HG03457 (cell line): ENCODE measurements around the gene HS6ST2.

Experiments used
- ATAC-seq: cut with Tn5 transposase; IDR thresholded peaks from one replicate; pipeline ENCODE4 v1.9.1; 2021; ENCODE audit warnings: moderate number of reproducible peaks; ENCODE audit not compliant: unreplicated experiment

Gene HS6ST2

DNA sequence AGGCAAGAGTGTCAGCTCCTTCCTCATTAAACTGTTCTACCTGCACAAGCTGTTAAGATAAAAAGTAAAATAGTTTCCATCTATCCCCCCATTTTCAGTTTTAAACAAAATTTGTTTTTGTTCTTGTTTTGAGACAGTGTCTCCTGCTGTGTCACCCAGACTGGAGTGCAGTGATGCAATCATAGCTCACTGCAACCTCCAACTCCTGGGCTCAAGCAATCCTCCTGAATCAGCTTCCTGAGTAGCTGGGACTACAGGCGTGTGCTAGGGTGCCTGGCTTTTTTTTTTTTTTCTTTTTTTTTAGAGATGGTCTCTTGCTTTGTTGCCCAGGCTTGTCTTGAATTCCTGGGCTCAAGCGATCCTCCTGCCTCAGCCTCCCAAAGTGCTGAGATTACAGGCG, 105.4 kb downstream of the HS6ST2 start:
- ATAC-seq: no peak

DNA sequence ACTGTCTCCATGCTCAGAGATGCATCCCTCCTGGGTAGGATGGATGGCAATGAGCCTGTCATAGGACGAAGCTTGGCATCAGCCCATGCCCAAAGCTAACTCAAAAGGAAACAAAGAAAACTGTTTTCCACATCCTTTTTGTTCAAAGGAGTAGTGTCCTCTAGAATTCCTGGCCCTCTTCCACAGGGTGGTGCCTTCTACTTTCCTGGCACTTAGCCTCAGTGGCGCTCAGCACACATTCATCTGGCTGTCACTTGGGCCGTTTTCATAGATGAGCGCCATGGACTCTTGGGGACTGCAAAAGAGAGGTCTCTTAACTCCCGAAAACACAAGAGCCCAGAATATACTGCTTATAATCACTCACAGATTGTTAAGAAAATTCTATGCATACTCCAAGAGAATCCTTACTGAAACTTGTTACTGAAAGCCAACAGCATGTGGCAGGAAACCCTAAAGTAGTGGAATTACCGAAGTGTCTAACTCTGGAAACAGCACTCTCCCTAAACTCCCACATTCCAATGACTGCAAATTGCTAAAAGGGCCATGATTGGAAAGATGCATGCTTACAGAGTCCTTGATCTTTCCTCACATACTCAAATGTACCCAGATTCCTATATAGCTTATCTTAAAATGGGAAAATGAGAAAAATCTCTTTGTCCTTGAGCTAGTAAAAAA, 110.0 kb downstream of the HS6ST2 start:
- ATAC-seq: no peak

DNA sequence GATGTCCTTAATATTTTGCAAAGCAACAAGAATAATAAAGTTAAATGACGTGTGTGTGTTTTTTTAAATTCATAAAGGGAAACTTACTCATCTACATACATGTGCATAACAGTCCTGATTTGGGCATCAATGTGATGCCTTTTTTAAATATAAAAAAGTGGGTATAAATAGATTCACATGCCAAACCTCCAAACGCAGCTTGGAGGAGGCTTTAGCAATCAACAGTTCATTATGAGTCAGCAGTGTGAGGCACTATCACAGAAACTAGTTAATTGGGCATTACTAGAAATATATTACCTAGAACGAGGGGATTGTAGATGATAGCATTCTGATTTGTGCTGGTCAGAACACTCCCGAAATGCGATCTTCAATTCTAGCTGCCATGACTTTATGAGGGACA, 115.1 kb downstream of the HS6ST2 start:
- no peak for ATAC-seq

DNA sequence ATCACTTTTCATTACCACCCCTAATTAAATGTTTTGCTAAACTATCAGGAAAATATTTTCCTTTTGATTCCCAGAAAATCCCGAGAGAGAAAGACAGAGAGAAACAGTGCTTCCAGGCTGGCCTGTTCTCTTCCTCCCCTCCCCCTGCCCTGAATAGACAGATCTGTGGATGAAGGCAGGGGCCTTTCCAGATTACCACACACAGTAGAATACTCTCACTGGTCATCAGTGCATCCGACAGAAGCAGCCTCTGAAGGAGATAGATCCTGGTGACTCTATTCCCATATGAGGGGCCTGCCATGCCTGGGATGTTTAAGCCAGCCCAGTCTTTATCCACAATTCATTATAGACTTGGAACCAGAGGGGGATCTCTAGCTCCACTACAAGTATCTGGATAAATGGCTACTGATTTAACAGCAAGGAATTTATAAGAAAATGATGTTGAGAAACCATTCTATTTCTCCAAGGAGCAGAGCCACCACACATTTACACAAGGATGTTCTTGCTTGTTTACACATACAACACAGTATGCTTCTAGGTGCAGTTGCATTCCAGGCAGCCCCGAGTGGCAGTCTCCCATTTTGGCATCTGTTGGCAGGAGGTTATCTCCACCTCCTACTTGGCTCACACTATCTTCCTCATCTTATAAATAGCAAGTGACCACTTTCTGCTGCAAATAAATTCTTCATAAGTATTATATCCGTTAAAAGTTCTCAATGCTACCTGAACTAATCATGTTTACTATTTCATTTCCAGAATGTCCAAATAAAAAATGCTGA, 115.8 kb downstream of the HS6ST2 start:
- ATAC-seq: no peak

DNA sequence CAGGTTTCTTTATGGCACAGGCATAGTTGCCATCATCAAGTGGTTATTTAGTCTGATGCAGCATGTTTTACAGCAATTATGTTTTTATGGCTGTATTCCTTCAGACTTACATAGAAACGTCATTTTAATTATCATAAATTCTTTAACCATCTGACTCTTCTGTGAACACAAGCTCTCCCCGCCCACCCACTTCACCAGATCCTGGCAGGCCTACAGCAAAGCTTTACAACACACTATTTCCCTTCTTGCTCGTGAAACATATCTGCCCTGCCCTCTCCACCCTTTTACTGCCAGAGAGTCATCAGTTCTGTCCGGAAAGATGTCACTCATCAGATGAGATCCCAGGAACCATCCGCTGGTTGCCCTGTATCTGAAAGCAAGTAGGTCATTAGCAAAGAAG, 120.5 kb downstream of the HS6ST2 start:
- ATAC-seq: no peak

DNA sequence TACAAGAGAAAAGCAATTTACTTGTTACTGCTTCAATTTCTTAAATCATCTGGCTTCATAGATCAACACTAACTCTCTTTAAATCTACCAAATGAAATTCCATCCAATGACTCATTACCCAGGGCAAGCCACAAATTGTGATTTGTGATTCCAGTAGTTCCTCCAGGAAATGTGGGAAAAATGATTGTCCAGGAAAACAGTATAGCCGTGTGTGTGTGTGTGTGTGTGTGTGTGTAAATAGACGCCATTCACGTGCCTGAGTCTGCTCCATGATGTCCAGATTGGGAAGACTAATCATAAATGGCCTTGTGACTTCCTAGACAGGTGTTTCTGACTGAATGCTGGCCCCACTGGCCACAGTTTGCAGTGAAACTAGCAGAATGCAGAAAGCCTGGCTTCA, 121.3 kb downstream of the HS6ST2 start:
- ATAC-seq: no peak

DNA sequence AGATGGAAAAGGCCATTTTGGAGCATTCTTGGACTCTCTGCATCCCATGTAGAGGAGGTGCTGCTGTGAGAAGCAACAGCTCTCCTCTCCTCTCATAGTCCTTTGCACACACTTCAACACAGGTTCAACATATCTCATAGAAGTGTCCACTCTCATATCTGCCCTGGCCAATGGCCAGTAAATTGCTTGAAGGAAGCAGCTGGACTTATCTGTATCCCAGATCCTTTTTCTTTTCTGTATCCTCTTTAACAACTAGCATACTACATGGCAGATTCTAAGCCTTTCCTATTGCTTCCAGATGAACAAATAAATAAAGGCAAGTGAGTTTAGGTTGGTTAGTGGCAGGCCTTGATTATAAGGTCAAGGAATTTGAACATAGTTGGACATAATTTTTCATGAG, 122.0 kb downstream of the HS6ST2 start:
- ATAC-seq: no peak

DNA sequence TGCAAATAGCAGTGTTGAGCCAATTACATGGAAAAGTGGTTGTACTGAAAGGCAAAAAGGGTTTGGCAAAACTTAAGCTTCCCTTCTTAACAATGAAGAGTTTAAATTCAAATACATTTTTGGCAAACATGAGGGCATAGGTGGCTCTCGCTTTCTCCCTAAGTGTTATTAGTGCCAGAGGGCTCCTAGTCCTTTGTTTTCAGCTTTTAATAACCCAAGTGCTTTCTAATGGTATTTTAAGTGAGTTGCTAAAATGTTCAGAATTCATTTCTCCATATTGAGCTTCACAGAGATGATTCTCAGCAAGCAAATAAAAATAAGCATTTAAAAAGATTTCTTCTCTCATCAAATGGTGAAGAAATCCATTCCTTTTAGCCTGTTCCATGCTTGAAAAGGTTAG, 123.7 kb downstream of the HS6ST2 start:
- ATAC-seq: no peak

DNA sequence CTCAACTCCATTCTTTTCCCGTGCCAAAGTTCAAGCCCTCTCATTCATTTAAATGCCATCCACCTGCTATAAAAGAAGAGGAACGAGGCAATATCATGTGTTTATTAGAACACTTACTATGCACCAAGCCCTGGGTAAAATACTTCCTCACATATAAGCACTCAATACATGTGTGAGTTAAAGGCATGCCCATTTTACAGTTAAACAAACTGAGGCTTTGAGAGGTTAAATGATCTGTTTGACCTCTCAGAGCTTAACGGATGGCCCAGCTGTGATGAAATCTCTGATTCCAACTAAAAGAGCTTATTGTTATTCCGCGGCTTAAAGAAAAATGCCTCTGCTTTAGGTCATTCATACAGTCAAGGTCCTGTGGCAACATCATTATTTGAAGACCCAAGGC, 124.3 kb downstream of the HS6ST2 start:
- ATAC-seq: no peak

DNA sequence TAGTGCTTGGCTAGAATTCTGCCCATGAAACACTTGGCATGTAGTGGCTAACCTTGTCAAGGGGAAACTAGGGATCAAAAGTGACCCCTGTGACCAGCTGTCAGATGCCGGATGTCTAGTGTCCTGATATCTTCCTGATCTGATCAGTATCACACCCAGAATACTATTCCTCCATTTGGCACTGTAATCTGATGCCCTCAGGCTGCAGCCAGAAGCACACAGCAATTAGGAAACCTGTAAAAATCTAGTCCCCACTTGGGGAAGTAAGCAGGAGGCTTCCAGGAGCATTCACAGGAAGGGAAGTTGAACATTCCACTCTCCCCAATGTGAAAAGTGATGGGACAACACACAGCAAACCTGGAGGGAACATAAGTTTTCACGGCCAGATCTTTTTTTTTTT, 125.1 kb downstream of the HS6ST2 start:
- no peak for ATAC-seq

DNA sequence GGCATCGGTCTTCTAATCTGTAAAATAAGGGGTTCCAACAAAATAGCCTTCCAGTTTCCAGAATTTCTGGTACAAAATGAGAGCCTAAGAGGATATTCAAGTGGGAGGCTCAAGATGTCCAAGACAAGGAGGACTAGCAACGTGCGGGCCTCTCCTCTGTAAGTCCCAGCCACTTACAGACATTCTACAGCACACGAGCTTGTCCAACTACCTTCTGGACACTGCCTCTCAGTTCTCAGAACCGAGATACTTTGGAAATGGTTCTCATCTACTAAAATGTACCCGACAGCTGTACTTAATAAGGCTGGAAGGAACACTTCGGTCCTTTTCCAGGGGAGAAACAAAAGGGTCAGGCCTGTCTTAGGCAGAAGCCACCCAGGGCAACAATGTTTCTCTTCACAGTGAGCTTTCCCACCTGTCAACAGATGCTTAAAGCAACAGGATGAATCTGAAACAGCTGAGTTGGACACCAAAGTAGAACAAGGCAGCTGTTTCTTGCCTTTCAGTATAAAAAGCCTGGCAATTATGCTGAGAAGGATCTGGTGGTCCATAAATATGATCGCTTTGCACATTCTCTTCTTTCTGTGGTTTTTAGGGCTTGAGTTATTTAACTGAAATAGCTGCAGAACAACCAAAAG, 127.0 kb downstream of the HS6ST2 start:
- ATAC-seq: no peak

DNA sequence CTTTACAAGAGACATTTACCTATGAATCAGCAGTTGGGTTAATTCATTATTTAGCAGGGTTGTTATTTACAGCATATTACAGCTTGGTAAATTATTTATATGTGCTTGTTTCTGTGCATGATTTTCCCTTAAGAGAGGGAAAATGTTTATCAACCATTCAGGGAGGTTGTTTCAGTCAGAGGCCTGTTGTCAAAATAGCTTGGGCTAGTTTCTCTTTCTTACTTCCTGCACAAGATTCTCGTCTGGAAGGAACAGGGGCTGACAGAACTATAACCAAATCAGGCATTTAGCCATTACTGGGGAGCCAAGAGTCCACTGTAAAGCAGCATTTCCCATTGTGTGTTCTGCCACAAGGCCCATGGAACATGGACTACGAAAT, 135.8 kb downstream of the HS6ST2 start:
- no peak for ATAC-seq

DNA sequence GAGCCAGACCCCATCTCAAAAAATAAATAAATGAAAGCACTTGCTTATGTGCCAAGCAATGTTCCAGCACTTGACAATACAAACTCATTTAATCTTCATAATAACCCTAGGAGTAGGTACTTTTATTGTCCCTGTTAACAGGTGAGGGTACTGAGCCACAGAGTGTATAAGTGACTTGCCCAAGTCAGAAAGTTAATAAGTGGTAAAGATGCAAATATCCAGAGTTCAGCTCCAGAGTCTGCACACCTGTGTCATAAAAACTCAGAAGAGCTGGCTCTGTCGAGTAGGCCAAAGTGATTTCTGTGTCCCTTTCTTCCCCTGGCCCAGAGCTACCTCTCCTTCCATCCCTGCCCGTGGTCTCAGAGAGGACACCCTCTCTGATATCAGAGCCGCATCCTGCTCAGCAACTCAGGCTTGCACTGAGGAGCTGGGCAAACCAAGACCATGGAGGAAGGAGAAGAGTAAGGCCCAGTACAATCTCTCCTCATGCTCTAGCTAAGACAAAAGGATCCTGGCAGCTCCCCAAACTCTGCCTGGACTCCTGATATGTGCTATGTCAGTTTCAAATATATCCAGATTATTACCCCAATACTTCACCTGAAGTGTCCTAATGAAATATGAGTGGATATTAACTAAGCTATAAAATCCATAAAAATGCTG, 136.3 kb downstream of the HS6ST2 start:
- no peak for ATAC-seq

DNA sequence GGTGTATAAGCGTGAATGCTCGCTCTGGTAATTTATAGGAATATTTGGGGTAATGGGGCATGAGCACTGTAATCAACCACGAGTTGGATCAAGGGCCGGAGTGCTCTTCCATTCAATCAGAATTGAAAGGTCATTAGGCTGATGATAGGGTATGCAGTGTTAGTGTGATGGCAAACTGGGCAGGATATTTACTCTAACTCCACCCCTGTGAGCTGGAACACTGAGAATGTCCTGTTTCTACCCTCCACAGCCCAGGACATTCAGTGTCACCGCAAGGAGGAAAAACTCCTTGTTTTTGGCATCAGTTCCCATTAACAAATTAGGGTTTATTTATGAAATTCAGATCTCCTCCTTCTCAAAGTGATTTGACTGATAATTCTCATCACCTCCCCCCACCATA, 137.8 kb downstream of the HS6ST2 start:
- no peak for ATAC-seq

DNA sequence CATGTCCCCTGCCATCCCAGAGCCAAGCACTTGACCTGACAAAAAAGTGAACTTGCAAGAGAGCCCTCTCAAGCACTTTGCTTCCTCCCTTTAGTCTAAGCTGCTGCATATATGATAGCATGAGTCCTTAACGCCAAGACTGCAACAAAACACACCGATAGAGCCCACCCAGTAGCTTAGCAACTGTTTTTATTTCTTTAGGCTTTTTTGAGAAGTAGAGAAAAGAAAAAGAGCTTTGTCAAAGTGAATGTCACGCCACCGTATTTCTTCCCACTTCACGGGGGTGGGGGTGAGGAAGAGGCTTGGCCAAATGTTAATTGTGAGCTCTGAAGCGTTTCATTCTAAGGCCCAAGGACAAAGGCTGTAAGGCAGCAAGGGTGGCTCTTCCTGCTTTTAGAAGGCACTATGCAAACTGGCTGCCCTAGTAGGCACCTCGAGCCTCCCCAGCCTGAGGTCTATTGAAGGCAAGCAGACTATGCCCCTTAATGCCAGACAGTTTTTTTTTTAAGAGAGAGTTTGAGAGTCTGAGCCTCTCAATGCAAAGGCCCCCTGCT, 138.6 kb downstream of the HS6ST2 start:
- ATAC-seq: no peak

DNA sequence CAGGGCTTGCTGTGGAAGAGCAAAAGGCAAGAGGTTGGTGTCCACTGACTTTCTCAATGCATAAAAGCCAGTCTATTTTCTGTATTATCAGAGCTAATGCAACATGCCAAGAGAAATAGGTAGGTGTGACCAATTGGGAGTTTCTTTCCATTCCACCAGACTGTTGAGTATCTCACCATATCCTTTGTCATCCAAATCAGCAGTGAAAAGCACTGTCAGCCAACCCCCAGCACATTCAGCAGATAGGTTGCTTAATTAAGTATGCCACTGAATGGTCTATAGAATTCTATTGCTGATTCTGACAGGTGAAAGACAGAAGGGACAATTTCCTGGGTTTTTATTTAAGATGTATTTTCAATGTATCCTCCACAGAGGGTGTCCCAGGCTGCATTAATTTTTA, 139.8 kb downstream of the HS6ST2 start:
- ATAC-seq: no peak

DNA sequence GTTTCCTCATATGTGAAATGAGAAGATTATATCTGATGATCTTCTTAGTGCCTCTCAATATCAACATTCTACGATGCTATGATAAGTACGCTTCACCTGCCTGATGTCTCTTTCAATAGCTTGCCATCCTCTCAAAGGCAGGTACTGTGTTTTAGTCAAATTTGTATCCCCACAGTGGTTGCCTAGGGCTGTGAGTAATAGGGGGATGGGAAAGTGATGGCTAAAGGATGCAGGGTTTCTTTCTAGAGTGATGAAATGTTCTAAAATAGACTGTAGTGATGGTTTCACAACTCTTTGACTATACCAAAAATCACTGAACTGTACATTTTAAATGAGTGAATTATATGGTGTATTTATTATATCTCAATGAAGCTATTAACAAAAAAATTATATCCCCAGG, 142.8 kb downstream of the HS6ST2 start:
- no peak for ATAC-seq

DNA sequence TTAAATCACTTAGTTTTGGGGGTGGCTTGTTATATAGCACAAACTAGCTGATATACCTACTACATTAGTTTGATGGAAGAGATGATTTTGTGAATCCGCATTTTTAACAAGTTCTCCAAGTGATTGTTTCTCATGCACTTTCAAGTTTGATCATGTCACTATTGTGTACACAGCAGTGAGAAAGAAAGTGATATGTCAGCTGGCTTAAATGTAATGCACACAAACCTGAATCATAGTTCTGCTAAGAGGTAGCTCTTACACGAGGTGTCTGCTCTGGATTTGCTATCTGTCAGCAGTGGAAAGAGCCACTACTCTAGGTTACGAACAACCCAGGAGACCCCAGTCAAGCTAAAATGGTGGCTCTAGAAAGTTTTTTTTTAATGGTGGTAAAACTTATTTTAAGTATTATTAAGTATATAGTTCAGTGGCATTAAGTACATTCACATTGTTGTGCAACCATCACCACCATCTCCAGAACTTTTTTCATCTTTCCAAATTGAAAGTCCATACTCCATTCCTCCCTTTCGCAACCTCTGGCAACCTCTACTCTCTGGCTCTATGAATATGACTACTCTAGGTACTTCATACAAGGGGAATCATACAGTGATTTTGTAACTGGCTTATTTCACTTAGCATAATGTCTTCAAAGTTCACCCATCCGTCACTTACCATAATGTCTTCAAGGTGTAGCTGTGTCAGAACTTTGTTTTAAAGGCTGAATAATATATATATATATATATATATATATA, 147.3 kb downstream of the HS6ST2 start:
- ATAC-seq: no peak

DNA sequence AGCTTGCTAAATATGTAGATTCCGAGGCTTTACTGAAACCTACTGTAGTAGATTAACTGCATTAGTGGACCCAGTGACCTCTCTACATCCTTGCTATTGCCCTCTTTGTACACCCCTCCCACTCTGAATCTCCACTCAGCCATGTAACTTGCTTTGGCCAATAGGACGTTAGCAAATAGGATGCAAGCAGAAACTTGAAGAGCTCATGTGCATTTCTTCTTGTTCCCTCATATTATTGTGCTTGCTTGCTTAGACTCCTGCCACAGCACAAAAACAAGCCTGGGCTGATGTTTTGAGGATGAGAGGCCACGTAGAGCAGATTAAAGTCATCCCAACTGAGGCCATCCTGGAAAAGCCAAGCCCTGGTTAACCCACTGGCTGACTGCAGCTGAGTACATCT, 147.9 kb downstream of the HS6ST2 start:
- ATAC-seq: no peak

DNA sequence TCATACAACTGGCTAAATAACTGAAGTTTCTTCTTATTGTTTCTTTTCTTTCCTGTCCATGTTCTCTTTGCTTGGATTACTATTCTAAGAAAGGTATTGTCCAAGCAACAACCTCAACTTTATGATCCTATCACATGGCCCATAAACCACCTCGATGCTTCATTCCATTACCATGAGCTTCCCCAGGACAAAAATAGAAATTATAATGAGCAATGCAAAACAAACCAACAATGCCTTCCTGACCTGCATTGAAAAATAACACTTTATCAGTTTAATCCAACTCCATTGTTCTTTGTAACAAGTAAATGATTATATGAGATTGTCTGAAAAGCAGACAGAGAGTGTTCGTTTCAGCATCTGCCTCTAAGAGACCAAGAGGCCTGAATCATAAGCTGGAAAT, 148.8 kb downstream of the HS6ST2 start:
- no peak for ATAC-seq
